SJSA1 (cell line): ENCODE results near the gene NUTF2. TPM values are rescaled to one million over a fixed set of nuclear protein-coding genes. Genes with fewer than 3 reads are reported as not detected.
"Not testable (repeated sequence)": the region's sequence is repeated elsewhere in the genome, so short reads cannot be mapped to it uniquely, and the experiment has no call there.

Experiments used
- DNase-seq, 2 experiments: peaks; one replicate each; pipeline ENCODE4 v3.0.0-alpha.2; 2015 to 2020; ENCODE audit warnings: low spot score in 2 of 2, low read depth in 1 of 2
- H3K27ac ChIP-seq: fragments of 250-450 bp; sonication (Bioruptor Pico); 2 replicates; pipeline ENCODE4 v1.5.1; 2020; ENCODE audit warnings: mild to moderate bottlenecking, moderate library complexity
- H3K27me3 ChIP-seq: fragments of 250-450 bp; sonication (Bioruptor Pico); replicated peaks from 2 replicates; pipeline ENCODE4 v1.5.1; 2020; ENCODE audit warnings: mild to moderate bottlenecking, moderate library complexity
- H3K36me3 ChIP-seq: fragments of 250-450 bp; sonication (Bioruptor Pico); 2 replicates; pipeline ENCODE4 v1.5.1; 2020; ENCODE audit warnings: mild to moderate bottlenecking
- H3K4me1 ChIP-seq: fragments of 250-450 bp; sonication (Bioruptor Pico); replicated peaks from 2 replicates; pipeline ENCODE4 v1.6.1; 2021; ENCODE audit warnings: mild to moderate bottlenecking
- H3K4me3 ChIP-seq: fragments of 250-450 bp; sonication (Bioruptor Pico); 2 replicates; pipeline ENCODE4 v1.5.1; 2020; ENCODE audit warnings: mild to moderate bottlenecking
- H3K9me3 ChIP-seq: fragments of 250-450 bp; sonication (Bioruptor Pico); replicated peaks from 2 replicates; pipeline ENCODE4 v1.5.1; 2020; ENCODE audit warnings: mild to moderate bottlenecking
- total RNA-seq: library from RNA; depleted of rRNA; stranded (reverse); fragments of >200 nt; shearing (Covaris generic); gene quantifications from 2 replicates; pipeline ENCODE4 v1.2.3, GENCODE V29; 2014

NUTF2 gene
- total RNA-seq, 1 experiment from 2014 or later: 101 TPM

GRCh38 chr16:67862623-67863583, 16.2 kb downstream of the NUTF2 start:
- peaks cover 75% of the 10 kb centered on the region for H3K36me3 ChIP-seq
- peaks cover 16% of the 10 kb centered on the region for H3K4me1 ChIP-seq
- no peaks in the 10 kb centered on the region for H3K27me3 ChIP-seq
- H3K27ac ChIP-seq: no peak overlapping the region
- DNase-seq: no peak
- H3K9me3 ChIP-seq: no peaks in the 10 kb centered on the region
- no peak overlapping the region for H3K4me3 ChIP-seq

DNA sequence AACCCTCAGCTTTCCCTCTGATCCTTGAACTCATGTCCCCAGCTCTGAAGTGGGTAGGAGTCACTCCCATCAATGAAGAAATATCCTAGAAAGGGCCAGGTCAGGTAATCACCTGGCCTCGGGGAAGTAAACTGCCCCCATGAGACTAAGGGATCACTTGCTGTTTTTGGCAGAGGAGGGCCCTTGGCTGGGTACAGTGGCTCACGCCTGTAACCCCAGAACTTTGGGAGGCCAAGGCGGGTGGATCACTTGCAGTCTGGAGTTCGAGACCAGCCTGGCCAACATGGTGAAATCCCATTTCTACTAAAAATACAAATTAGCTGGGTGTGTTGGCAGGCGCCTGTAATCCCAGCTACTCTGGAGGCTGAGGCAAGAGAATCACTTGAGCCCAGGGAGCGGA, 17.3 kb downstream of the NUTF2 start:
- not testable (repeated sequence) for H3K4me3 ChIP-seq, DNase-seq, H3K27me3 ChIP-seq, H3K27ac ChIP-seq, H3K9me3 ChIP-seq
- H3K36me3 ChIP-seq: peaks cover 82% of the 10 kb centered on the region
- H3K4me1 ChIP-seq: peaks cover 11% of the 10 kb centered on the region

DNA sequence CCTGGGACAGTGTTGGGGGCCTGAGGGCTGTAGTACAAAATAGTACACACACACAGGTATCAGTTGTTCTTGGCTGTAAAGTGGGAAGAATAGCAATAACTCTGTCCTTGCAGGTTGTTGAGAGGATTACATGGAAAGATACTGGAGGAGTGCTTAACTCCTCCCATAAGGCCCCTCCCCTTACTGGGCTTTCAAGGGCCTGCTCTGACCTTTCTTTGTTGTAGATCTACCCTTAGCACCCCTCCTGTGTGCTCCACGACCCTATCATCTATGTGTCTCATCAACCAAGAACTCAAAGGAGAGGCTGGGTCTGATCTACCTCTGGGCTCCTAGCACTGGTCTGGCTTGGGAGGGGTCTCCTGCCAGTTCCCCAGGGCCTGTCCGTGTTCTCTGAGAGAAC, 17.9 kb downstream of the NUTF2 start:
- DNase-seq: no peak
- no peaks in the 10 kb centered on the region for H3K27me3 ChIP-seq
- H3K27ac ChIP-seq: no peak overlapping the region
- H3K4me1 ChIP-seq: peaks cover 11% of the 10 kb centered on the region
- no peaks in the 10 kb centered on the region for H3K9me3 ChIP-seq
- peaks cover 88% of the 10 kb centered on the region for H3K36me3 ChIP-seq
- H3K4me3 ChIP-seq: no peak overlapping the region

DNA sequence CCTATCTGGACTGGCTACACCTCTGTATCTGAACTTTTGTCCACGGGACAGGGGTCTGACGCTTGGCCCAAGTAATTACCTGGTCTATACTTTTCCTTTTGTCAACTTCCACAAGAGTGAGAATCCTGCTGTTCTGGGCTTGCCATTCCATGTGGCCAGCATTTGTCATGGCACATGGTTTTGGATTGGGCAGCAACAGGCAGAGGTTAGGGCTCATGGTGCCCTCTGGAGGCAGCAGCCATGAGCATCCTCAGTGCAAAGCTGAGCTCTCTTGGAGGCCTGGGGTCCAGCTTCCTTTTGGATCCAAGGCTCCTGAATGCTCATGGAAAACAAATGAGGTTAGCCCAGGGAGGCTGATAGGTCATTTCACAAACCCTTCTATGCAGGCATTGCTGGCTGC, 18.6 kb downstream of the NUTF2 start:
- Histone ChIP-seq H3K4me1 (peaks cover 10% of the 10 kb centered on the region), H3K4me3 (no peak overlapping the region), H3K9me3 (no peaks in the 10 kb centered on the region), H3K27me3 (no peaks in the 10 kb centered on the region), H3K27ac (no peak overlapping the region), H3K36me3 (peaks cover 91% of the 10 kb centered on the region)
- peak in 1 of 2 experiments; percentile 27 for DNase-seq

GRCh38 chr16:67868290-67868689, 21.6 kb downstream of the NUTF2 start:
- no peak for DNase-seq
- Histone ChIP-seq H3K27ac (no peak overlapping the region), H3K9me3 (no peaks in the 10 kb centered on the region), H3K36me3 (peaks cover 88% of the 10 kb centered on the region), H3K27me3 (no peaks in the 10 kb centered on the region), H3K4me1 (peaks cover 4% of the 10 kb centered on the region), H3K4me3 (no peak overlapping the region)

DNA sequence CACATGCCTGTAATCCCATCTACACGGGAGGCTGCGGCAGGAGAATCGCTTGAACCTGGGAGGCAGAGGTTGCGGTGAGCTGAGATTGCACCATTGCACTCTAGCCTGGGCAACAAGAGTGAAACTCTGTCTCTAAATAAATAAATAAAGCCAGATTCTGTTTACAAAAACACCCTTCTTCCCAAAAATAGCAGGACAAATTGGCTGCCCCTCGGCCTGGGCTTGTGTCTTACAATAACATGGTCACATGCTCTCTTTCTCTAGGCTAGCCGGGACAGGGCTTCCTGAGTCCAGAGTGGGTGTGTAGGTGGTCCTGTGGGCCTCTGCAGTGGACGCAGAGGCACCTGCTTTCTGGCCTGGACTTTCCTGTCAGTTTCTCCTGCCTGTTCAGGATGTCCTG, 22.9 kb downstream of the NUTF2 start:
- no peak overlapping the region for H3K4me3 ChIP-seq
- H3K27ac ChIP-seq: no peak overlapping the region
- no peaks in the 10 kb centered on the region for H3K9me3 ChIP-seq
- DNase-seq: no peak
- no peaks in the 10 kb centered on the region for H3K27me3 ChIP-seq
- H3K4me1 ChIP-seq: peaks cover 17% of the 10 kb centered on the region
- H3K36me3 ChIP-seq: peaks cover 85% of the 10 kb centered on the region

- H3K27me3 ChIP-seq: no peaks in the 10 kb centered on the region
- DNase-seq: no peak
- no peak overlapping the region for H3K27ac ChIP-seq
- H3K9me3 ChIP-seq: no peaks in the 10 kb centered on the region
- no peak overlapping the region for H3K4me3 ChIP-seq
- peaks cover 17% of the 10 kb centered on the region for H3K4me1 ChIP-seq
- peaks cover 84% of the 10 kb centered on the region for H3K36me3 ChIP-seq
Measured at GRCh38 chr16:67871256-67871655, 24.5 kb downstream of the NUTF2 start.

DNA sequence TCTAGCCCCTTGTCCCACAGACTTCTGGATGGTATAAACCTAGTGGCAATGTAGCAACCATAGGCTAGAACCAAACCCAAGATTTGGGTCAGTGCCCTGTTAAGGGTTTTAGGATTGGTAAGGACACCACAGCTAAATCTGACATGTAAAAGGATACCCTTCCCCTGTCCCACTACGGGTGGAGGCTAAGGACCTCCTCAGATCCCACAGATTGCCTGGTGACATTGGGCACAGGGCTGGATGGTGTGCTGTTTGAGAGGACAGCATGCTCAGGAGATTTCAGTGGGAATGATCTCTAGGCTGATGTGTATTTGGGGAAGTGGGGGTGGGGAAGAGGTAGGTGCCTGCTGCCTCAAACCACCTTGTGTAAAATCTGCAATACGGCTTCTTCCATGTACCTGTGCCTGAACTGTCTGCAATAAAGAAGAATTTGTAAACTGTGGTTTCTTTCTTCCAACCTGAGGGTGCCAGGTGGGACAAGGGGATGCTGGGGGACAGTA, 25.4 kb downstream of the NUTF2 start:
- DNase-seq: no peak

GRCh38 chr16:67872631-67873434, 26.1 kb downstream of the NUTF2 start, which contains the start of gene EDC4:
EDC4 (plus strand) TSS chr16:67873052; CDS start chr16:67873262, 210 bp downstream.
- Histone ChIP-seq H3K9me3 (no peaks in the 10 kb centered on the region), H3K27me3 (no peaks in the 10 kb centered on the region), H3K4me1 (peaks cover 17% of the 10 kb centered on the region), H3K27ac (peak within 1 kb of the TSS; percentile 73), H3K4me3 (peak within 1 kb of the TSS; percentile 94), H3K36me3 (peaks cover 85% of the 10 kb centered on the region)
- peak; percentile 80 to 86 for DNase-seq

More for the DNA sequence above, 25.4 kb downstream of the NUTF2 start:
- Histone ChIP-seq H3K9me3 (no peaks in the 10 kb centered on the region), H3K27ac (no peak overlapping the region; the same call in 1 of the 2 replicates), H3K4me1 (peaks cover 17% of the 10 kb centered on the region), H3K36me3 (peaks cover 84% of the 10 kb centered on the region), H3K4me3 (peak overlapping the region; percentile 94), H3K27me3 (no peaks in the 10 kb centered on the region)

DNA sequence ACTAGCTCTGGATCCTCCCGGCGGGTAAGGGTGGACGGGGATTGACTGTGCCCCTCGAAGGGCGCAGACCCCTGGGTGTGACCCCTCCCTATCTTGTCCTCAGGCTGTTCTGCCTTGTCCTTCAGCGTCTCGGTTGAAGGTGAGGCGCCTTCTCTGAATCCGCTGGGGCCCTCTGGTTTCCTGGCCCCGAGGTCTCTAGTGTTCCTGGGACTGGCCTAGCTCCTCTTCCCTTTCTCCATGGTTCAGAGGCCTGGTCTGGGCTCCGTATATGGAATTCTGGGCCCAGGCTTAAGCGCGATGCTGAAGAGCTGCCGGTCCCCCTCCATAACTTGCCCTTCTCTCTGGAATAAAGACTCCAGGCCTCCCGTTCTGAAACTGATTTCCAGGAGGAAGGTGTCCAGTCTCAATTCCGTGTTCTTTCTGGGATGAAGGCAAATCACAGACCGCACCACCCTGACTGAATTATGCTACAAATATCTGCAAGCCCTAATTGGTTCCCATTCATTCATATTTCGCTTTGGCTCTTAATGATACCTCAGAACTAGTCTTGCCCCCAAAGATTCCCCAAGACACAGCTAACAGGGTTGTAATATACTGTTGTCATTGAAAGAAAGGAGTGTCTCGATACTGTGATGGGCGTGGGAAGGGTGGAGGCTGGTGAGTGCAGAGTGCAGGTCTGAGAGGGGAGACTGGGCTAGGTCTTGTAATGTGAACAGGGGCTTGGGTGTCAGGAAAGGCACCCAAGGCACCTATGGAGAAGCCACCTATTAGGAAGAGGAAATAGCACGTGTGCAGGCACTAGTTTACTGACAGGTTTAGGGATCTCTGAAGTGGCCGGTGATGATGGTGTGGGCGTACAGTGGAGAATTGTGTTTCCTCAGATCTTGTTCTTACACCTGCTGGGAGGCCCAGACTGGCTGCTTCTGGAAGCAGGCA, 27.0 kb downstream of the NUTF2 start:
- Histone ChIP-seq H3K27me3 (no peaks in the 10 kb centered on the region), H3K27ac (peak overlapping the region; percentile 73), H3K9me3 (no peaks in the 10 kb centered on the region), H3K4me3 (peak overlapping the region; percentile 94), H3K36me3 (peaks cover 85% of the 10 kb centered on the region), H3K4me1 (peaks cover 17% of the 10 kb centered on the region)
- peak in 1 of 2 experiments; percentile 33 for DNase-seq

- Histone ChIP-seq H3K36me3 (peaks cover 85% of the 10 kb centered on the region), H3K4me3 (peak overlapping the region; percentile 94; the same call in 1 of the 2 replicates), H3K9me3 (no peaks in the 10 kb centered on the region), H3K4me1 (peaks cover 17% of the 10 kb centered on the region), H3K27me3 (no peaks in the 10 kb centered on the region), H3K27ac (no peak overlapping the region)
- no peak for DNase-seq
Measured at GRCh38 chr16:67874372-67874771, 27.6 kb downstream of the NUTF2 start.

GRCh38 chr16:67877064-67877463, 30.3 kb downstream of the NUTF2 start:
- Histone ChIP-seq H3K27ac (no peak overlapping the region), H3K4me3 (no peak overlapping the region), H3K9me3 (no peaks in the 10 kb centered on the region), H3K36me3 (peaks cover 88% of the 10 kb centered on the region), H3K27me3 (no peaks in the 10 kb centered on the region), H3K4me1 (peaks cover 17% of the 10 kb centered on the region)
- DNase-seq: no peak

GRCh38 chr16:67878232-67878631, 31.5 kb downstream of the NUTF2 start:
- Histone ChIP-seq H3K36me3 (peaks cover 88% of the 10 kb centered on the region), H3K4me1 (peaks cover 14% of the 10 kb centered on the region), H3K4me3 (no peak overlapping the region), H3K9me3 (no peaks in the 10 kb centered on the region), H3K27me3 (no peaks in the 10 kb centered on the region), H3K27ac (no peak overlapping the region)
- no peak for DNase-seq
